Panc1 (cell line): Measurements from ENCODE around the gene CXorf65. TPM values are rescaled to one million over a fixed set of nuclear protein-coding genes. Genes with fewer than 3 reads are reported as not detected.

ENCODE experiments used
- ATAC-seq: fragments of 200-7000 bp; cut with Tn5 transposase; 2 replicates; pipeline ENCODE4 v1.9.1; 2020; ENCODE audit warnings: mild to moderate bottlenecking, moderate library complexity
- BruUV-seq: library from RNA; stranded (reverse); fragments of 400-500 nt; replicated peaks from 2 replicates; lab custom pipeline; 2021; lab: Mats Ljungman, UMichigan
- CTCF ChIA-PET: fragments of 300-600 bp; sonication (Branson Sonifier 250); formaldehyde crosslinking; loops from one replicate; lab custom pipeline; 2022; ENCODE audit warnings: antibody characterized with exemption; lab: Charles Lee
- POLR2A ChIA-PET: fragments of 300-600 bp; sonication (Branson Sonifier 250); formaldehyde crosslinking; loops from one replicate; lab custom pipeline; 2022; ENCODE audit warnings: antibody characterized with exemption; lab: Charles Lee
- DNase-seq: peaks from one replicate; pipeline ENCODE4 v3.0.0-alpha.2; 2010; ENCODE audit warnings: low read depth, low spot score
- H3K27ac ChIP-seq: 2 replicates; pipeline ENCODE4 v1.5.1; 2011; ENCODE audit warnings: mild to moderate bottlenecking, low read length, inconsistent platforms
- H3K27me3 ChIP-seq: fragments of 200-500 bp; sonication (Bioruptor generic); 2 replicates; pipeline ENCODE4 v1.6.0; 2014; ENCODE audit warnings: low read length, inconsistent platforms; ENCODE audit not compliant: control insufficient read depth, insufficient read depth
- H3K36me3 ChIP-seq: fragments of 200-500 bp; sonication (Bioruptor generic); 2 replicates; pipeline ENCODE4 v1.5.1; 2014; ENCODE audit warnings: inconsistent platforms, mild to moderate bottlenecking, low read length, moderate library complexity; ENCODE audit not compliant: control insufficient read depth, insufficient read depth
- H3K4me1 ChIP-seq: 2 replicates; pipeline ENCODE4 v1.5.1; 2011; ENCODE audit warnings: inconsistent platforms, mild to moderate bottlenecking, low read length, moderate library complexity; ENCODE audit not compliant: control insufficient read depth, insufficient read depth
- H3K4me3 ChIP-seq, 2 experiments: 2 replicates each; pipeline ENCODE4 v1.5.1; 2011 to 2012; ENCODE audit warnings: low read depth in 2 of 2, low read length in 2 of 2, mild to moderate bottlenecking in 2 of 2, inconsistent platforms in 1 of 2, moderate library complexity in 1 of 2
- H3K9me3 ChIP-seq: fragments of 200-500 bp; sonication (Bioruptor generic); 2 replicates; pipeline ENCODE4 v1.5.1; 2014; ENCODE audit warnings: low read depth, mild to moderate bottlenecking, inconsistent platforms, low read length, moderate library complexity; ENCODE audit not compliant: control insufficient read depth, insufficient read depth
- POLR2AphosphoS5 ChIP-seq: IDR thresholded peaks from 2 replicates; pipeline ENCODE4 v1.6.1; 2012; ENCODE audit warnings: mild to moderate bottlenecking, low read depth, low read length, moderate library complexity
- SIN3A ChIP-seq: IDR thresholded peaks from 2 replicates; pipeline ENCODE4 v1.6.1; 2012; ENCODE audit warnings: low read depth, mild to moderate bottlenecking, low read length, moderate library complexity, borderline replicate concordance; ENCODE audit not compliant: insufficient read depth
- TCF7L2 ChIP-seq: IDR thresholded peaks from 2 replicates; pipeline ENCODE4 v1.6.1; 2011; ENCODE audit warnings: mild to moderate bottlenecking, low read depth, low read length, inconsistent platforms
- in situ Hi-C: cut with HindIII; loops from 2 replicates; pipeline ENCODE4 v1.10.0; 2016; ENCODE audit warnings: low sequenced_read_pairs, low pct_unique_long_range_greater_than_20kb
- intact Hi-C: fragments of 100-400 bp; cut with micrococcal nuclease; formaldehyde crosslinking; loops from one replicate; pipeline ENCODE4 v1.10.0; 2022; ENCODE audit not compliant: unreplicated experiment
- total RNA-seq: library from RNA; stranded (reverse); gene quantifications from one replicate; pipeline ENCODE4 v1.2.1, GENCODE V29; 2021; ENCODE audit not compliant: unreplicated experiment
- TF ChIP-seq, protein P1 (sequence below): fragments of 450-650 bp; IDR thresholded peaks from 2 replicates; pipeline ENCODE4 v1.5.1; 2017; ENCODE audit warnings: mild to moderate bottlenecking
- TF ChIP-seq, protein P2 (sequence below), 2 experiments: IDR thresholded peaks; 2 replicates each; pipeline ENCODE4 v1.6.1; 2011 to 2012; ENCODE audit warnings: low read depth in 2 of 2, control low read depth in 1 of 2, low read length in 1 of 2, mild to moderate bottlenecking in 1 of 2, moderate library complexity in 1 of 2; ENCODE audit not compliant: insufficient read depth in 1 of 2

Gene CXorf65
- total RNA-seq, 1 experiment from 2014 or later = not detected

DNA sequence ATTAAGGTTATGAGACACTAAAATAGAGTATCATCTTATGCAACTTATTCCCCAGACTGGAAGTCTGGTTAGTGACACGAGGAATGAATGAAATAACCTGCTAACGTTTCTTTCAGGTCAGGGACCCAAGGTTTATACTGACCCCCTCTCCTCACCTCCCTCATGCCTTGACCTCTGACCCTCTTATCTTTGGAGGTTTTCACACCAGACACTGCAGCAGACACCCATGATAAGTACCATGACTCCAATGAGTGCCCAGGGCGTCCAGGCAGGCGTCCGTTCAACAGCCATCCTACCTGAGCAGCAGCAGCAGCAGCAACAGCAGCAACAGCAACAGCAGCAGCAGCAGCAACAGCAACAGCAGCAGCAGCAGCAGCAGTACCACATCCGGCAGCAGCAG lies 33.9 kb upstream of the CXorf65 start:
- CTCF ChIA-PET = no interaction called here
- in situ Hi-C loops = no loop called here

GRCh38 chrX:71131510-71131909 lies 25.0 kb upstream of the CXorf65 start:
- Histone ChIP-seq H3K27me3 (no peaks in the 10 kb centered on the region), H3K36me3 (no peaks in the 10 kb centered on the region; the same call in none of the 2 replicates), H3K27ac (no peak overlapping the region), H3K4me3 (no peak overlapping the region), H3K4me1 (no peaks in the 10 kb centered on the region), H3K9me3 (no peaks in the 10 kb centered on the region)
- BruUV-seq = no TSS peak
- ATAC-seq = no peak
- ChIA-PET POLR2A (no interaction called here), CTCF (no interaction called here)
- intact Hi-C loops (no loop called here), in situ Hi-C loops (no loop called here)
- TF ChIP-seq POLR2AphosphoS5 = no peak
- TF ChIP-seq, protein P1, sequence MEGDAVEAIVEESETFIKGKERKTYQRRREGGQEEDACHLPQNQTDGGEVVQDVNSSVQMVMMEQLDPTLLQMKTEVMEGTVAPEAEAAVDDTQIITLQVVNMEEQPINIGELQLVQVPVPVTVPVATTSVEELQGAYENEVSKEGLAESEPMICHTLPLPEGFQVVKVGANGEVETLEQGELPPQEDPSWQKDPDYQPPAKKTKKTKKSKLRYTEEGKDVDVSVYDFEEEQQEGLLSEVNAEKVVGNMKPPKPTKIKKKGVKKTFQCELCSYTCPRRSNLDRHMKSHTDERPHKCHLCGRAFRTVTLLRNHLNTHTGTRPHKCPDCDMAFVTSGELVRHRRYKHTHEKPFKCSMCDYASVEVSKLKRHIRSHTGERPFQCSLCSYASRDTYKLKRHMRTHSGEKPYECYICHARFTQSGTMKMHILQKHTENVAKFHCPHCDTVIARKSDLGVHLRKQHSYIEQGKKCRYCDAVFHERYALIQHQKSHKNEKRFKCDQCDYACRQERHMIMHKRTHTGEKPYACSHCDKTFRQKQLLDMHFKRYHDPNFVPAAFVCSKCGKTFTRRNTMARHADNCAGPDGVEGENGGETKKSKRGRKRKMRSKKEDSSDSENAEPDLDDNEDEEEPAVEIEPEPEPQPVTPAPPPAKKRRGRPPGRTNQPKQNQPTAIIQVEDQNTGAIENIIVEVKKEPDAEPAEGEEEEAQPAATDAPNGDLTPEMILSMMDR = no peak
- no peak for TF ChIP-seq TCF7L2
- TF ChIP-seq SIN3A = no peak
- TF ChIP-seq, protein P2, sequence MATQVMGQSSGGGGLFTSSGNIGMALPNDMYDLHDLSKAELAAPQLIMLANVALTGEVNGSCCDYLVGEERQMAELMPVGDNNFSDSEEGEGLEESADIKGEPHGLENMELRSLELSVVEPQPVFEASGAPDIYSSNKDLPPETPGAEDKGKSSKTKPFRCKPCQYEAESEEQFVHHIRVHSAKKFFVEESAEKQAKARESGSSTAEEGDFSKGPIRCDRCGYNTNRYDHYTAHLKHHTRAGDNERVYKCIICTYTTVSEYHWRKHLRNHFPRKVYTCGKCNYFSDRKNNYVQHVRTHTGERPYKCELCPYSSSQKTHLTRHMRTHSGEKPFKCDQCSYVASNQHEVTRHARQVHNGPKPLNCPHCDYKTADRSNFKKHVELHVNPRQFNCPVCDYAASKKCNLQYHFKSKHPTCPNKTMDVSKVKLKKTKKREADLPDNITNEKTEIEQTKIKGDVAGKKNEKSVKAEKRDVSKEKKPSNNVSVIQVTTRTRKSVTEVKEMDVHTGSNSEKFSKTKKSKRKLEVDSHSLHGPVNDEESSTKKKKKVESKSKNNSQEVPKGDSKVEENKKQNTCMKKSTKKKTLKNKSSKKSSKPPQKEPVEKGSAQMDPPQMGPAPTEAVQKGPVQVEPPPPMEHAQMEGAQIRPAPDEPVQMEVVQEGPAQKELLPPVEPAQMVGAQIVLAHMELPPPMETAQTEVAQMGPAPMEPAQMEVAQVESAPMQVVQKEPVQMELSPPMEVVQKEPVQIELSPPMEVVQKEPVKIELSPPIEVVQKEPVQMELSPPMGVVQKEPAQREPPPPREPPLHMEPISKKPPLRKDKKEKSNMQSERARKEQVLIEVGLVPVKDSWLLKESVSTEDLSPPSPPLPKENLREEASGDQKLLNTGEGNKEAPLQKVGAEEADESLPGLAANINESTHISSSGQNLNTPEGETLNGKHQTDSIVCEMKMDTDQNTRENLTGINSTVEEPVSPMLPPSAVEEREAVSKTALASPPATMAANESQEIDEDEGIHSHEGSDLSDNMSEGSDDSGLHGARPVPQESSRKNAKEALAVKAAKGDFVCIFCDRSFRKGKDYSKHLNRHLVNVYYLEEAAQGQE (IDR thresholded peaks at IDR 0.05; ENCODE audit: insufficient read depth in 1 of 2, low read depth in 2 of 2, low read length in 1 of 2) = no peak
- DNase-seq = no peak

More for the DNA sequence above, 33.9 kb upstream of the CXorf65 start:
- POLR2A ChIA-PET = no interaction called here
- no peaks in the 10 kb centered on the region for H3K9me3 ChIP-seq
- peaks cover 2% of the 10 kb centered on the region; the same call in 1 of the 2 replicates for H3K36me3 ChIP-seq
- no peaks in the 10 kb centered on the region for H3K27me3 ChIP-seq
- no peak for DNase-seq
- no peak overlapping the region for H3K4me3 ChIP-seq
- TF ChIP-seq POLR2AphosphoS5 (no peak), SIN3A (no peak), TCF7L2 (no peak)
- TF ChIP-seq, protein P1 = no peak
- TF ChIP-seq, protein P2 (IDR thresholded peaks at IDR 0.05; ENCODE audit: insufficient read depth in 1 of 2, low read depth in 2 of 2, low read length in 1 of 2) = no peak
- H3K4me1 ChIP-seq = no peaks in the 10 kb centered on the region
- no TSS peak for BruUV-seq
- H3K27ac ChIP-seq = no peak overlapping the region
- intact Hi-C loops = no loop called here
- ATAC-seq = no peak
